Fibroblast of the aortic adventitia (primary cell): ENCODE measurements around the gene NCS1. TPM values are rescaled to one million over a fixed set of nuclear protein-coding genes. Genes with fewer than 3 reads are reported as not detected.

Experiments used
- DNase-seq: peaks from one replicate; pipeline ENCODE4 v3.0.0-alpha.2; 2010; ENCODE audit warnings: low read depth
- H3K4me3 ChIP-seq: 2 replicates; pipeline ENCODE4 v1.5.1; 2011; ENCODE audit warnings: low read depth, mild to moderate bottlenecking, control low read depth, low read length, moderate library complexity
- total RNA-seq: library from RNA; depleted of rRNA; stranded (reverse); fragments of >200 nt; gene quantifications from 2 replicates; pipeline ENCODE4 v1.2.3, GENCODE V29; 2012; ENCODE audit warnings: low replicate concordance
- TF ChIP-seq, protein P1 (sequence below): IDR thresholded peaks from 2 replicates; pipeline ENCODE4 v1.5.1; 2011; ENCODE audit warnings: mild to moderate bottlenecking, low read length, control low read depth, inconsistent platforms; ENCODE audit not compliant: insufficient read depth

Gene NCS1
- total RNA-seq, 1 donor, result 39.2 TPM

GRCh38 chr9:130156672-130157071, 15.5 kb upstream of the NCS1 start:
- H3K4me3 ChIP-seq, result no peak overlapping the region
- DNase-seq, result no peak
- TF ChIP-seq, protein P1, sequence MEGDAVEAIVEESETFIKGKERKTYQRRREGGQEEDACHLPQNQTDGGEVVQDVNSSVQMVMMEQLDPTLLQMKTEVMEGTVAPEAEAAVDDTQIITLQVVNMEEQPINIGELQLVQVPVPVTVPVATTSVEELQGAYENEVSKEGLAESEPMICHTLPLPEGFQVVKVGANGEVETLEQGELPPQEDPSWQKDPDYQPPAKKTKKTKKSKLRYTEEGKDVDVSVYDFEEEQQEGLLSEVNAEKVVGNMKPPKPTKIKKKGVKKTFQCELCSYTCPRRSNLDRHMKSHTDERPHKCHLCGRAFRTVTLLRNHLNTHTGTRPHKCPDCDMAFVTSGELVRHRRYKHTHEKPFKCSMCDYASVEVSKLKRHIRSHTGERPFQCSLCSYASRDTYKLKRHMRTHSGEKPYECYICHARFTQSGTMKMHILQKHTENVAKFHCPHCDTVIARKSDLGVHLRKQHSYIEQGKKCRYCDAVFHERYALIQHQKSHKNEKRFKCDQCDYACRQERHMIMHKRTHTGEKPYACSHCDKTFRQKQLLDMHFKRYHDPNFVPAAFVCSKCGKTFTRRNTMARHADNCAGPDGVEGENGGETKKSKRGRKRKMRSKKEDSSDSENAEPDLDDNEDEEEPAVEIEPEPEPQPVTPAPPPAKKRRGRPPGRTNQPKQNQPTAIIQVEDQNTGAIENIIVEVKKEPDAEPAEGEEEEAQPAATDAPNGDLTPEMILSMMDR, result no peak

GRCh38 chr9:130157079-130157478, 15.1 kb upstream of the NCS1 start:
- no peak for DNase-seq
- H3K4me3 ChIP-seq, result no peak overlapping the region
- TF ChIP-seq, protein P1, result no peak

- TF ChIP-seq, protein P1, result no peak
- DNase-seq, result no peak
- H3K4me3 ChIP-seq, result no peak overlapping the region
Observed at GRCh38 chr9:130158001-130158400, 14.2 kb upstream of the NCS1 start.

- no peak overlapping the region for H3K4me3 ChIP-seq
- DNase-seq, result no peak
- TF ChIP-seq, protein P1, result no peak
Observed at GRCh38 chr9:130159057-130159456, 13.1 kb upstream of the NCS1 start.

DNA sequence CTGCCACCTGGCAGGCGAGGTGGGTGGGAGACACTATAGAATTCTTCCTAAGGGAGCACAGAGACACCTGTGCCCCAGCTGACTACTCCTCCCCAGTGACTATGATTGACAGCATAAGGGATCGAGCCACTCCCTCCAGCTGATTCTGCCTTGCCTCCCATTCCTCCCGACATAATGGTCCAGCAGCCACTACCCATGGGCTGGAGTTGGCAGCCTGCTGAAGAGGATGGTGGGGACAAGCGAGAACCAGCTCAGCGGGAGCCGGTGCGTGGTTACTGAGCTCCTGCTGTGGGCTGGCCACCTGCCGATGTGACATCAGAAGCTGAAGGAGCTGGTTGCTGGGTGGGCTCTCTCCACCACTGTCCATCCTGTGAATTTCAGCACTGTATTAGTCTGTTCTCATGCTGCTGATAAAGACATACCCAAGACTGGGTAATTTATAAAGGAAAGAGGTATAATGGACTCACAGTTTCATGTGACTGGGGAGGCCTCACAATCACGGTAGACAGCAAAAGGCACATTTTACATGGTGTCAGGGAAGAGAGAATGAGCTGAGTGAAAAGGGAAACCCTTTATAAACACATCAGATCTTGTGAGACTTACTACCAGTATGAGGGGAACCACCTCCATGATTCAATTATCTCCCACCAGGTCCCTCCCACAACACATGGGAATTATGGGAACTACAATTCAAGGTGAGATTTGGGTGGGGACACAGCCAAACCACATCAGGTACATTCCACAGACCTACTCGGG, 12.1 kb upstream of the NCS1 start:
- DNase-seq, result no peak
- TF ChIP-seq, protein P1, result no peak
- H3K4me3 ChIP-seq, result no peak overlapping the region

GRCh38 chr9:130160862-130161470, 11.2 kb upstream of the NCS1 start:
- no peak for DNase-seq
- no peak overlapping the region for H3K4me3 ChIP-seq
- TF ChIP-seq, protein P1, result no peak
